Fibroblast of lung (primary cell): ENCODE measurements around the gene SEMA5A.

ENCODE experiments used
- CTCF ChIP-seq, 2 donors: IDR thresholded peaks in 1 of 2; conservative IDR thresholded peaks in 1 of 2; 1 replicate in 1 of 2; 2 replicates in 1 of 2; pipeline ENCODE4 v1.5.1; 2011 to 2012; ENCODE audit warnings: low read length in 2 of 2, control low read depth in 1 of 2, inconsistent platforms in 1 of 2, low read depth in 1 of 2, mild to moderate bottlenecking in 1 of 2
- EZH2 ChIP-seq: IDR thresholded peaks from 2 replicates; pipeline ENCODE4 v1.5.1; 2012; ENCODE audit warnings: low read length, control low read depth, mild to moderate bottlenecking; ENCODE audit errors: missing control alignments

- TF ChIP-seq CTCF (conservative IDR thresholded peaks at IDR 0.05 in 1 of 2, IDR thresholded peaks at IDR 0.05 in 1 of 2; ENCODE audit: low read depth in 1 of 2, low read length in 2 of 2), result no peak
- no peak for TF ChIP-seq EZH2
Measured at GRCh38 chr5:9124071-9124470, 421.8 kb downstream of the SEMA5A start.
